ENCODE measurements around the gene SYNRG. TPM values are rescaled to one million over a fixed set of nuclear protein-coding genes. Genes with fewer than 3 reads are reported as not detected.

SYNRG gene
- total and polyA plus RNA-seq, 4 donors, result 6.5 to 20.5 (median 15.9) TPM

DNA sequence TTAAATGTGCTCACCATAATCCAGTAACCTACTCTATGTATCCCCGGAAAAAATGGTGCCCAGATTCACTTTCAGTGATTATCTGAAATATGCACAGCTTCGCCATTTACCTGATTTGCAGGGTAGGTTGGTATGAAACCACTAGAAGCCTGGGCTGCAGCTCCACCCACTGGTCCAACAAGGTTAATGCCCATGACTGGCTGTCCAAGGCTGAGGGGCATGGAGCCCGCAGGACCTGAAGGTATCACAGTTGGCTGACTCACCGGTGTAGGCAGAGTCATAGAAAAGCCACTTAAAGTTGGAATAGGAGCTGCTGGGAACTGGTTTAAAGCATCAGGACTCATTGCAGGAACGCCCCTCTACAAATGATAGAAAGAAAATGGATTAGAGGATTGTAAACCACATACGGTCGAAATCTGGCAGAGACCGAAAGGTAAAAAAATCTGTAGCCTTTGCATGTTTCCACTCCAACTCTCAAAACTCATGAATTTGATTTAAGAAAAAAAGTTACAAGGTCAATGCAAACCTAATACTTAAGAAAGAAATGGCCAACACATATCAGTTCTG lies 38.6 kb downstream of the SYNRG start (continued):
- TF ChIP-seq, protein P1, sequence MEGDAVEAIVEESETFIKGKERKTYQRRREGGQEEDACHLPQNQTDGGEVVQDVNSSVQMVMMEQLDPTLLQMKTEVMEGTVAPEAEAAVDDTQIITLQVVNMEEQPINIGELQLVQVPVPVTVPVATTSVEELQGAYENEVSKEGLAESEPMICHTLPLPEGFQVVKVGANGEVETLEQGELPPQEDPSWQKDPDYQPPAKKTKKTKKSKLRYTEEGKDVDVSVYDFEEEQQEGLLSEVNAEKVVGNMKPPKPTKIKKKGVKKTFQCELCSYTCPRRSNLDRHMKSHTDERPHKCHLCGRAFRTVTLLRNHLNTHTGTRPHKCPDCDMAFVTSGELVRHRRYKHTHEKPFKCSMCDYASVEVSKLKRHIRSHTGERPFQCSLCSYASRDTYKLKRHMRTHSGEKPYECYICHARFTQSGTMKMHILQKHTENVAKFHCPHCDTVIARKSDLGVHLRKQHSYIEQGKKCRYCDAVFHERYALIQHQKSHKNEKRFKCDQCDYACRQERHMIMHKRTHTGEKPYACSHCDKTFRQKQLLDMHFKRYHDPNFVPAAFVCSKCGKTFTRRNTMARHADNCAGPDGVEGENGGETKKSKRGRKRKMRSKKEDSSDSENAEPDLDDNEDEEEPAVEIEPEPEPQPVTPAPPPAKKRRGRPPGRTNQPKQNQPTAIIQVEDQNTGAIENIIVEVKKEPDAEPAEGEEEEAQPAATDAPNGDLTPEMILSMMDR (IDR thresholded peaks at IDR 0.05; ENCODE audit: low read depth, low read length, missing input control), result peak; percentile 33
- TF ChIP-seq RXRA (IDR thresholded peaks at IDR 0.05) (no peak), FOXA2 (IDR thresholded peaks at IDR 0.05) (no peak), RAD21 (IDR thresholded peaks at IDR 0.05) (peak; percentile 60 to 77), HNF4G (IDR thresholded peaks at IDR 0.05) (no peak)

DNA sequence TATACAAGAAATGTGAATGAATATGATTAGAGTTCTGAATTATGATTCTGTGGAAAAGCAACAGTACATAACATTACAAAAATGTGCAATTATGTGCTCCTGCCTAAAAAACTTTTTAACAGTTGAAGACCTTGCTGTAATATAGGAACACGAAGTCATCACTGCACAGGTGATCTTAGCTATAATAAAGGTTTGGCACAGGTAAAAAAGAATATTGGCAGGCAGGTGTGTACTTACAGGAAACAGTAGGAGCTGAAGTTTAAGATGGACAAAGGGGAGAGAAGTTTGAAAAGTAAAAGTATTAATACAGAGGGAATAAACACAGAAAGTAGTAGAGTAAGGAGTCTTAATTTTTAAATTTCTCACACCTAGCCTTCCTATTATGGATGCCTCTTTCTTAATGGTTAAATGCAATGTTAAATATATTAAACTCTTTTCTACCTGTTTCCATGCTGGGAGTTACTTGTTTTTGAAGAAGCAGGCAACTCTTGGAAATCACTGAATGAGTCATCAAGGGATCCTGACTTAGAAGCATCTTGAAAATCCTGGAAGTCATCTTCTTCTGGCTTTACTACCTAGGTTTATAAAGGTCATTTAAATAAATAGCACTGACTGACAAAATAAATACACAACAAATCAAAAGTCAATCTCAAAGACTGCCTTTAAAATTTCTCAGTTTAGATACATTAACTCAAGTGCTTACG lies 40.7 kb downstream of the SYNRG start:
- peaks cover 4 to 53% (median 42%) of the 10 kb centered on the region in 4 donors for H3K36me3 ChIP-seq (ENCODE audit: control insufficient read depth in 4 of 4, insufficient read depth in 3 of 4, low read depth in 1 of 4, low read length in 3 of 4)
- 91% methylated on average over 2 of the region's 2 CpGs for WGBS

DNA sequence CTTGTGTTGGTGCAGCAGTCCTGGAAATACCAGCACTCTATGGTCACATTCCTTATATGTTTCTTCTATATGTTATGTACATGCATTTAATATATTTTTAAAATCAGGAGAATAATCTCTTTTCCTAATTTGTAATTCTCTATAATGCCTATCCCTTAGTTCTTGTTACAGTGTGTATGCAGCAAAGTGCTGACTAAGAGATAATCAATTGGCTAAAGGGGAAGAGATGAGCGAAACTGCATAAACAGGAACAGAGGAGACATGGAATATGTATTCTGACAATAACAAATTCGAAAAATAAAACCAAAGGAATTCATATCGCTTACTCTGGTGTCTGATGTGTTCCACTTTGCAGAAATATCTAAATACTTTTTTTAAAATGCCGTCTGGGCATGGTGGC lies 41.7 kb downstream of the SYNRG start:
- Histone ChIP-seq H3K27ac (ENCODE audit: low read depth in 1 of 2, low read length in 2 of 2) (no peak overlapping the region), H3K4me3 (ENCODE audit: low read depth in 1 of 3, low read length in 3 of 3) (no peak overlapping the region), H3K36me3 (ENCODE audit: control insufficient read depth in 4 of 4, insufficient read depth in 3 of 4, low read depth in 1 of 4, low read length in 3 of 4) (peaks cover 4 to 52% (median 40%) of the 10 kb centered on the region in 4 donors), H3K27me3 (ENCODE audit: control insufficient read depth in 4 of 4, insufficient read depth in 4 of 4, low read length in 3 of 4) (no peaks in the 10 kb centered on the region), H3K4me1 (ENCODE audit: control insufficient read depth in 4 of 4, insufficient read depth in 4 of 4, low read length in 3 of 4) (no peaks in the 10 kb centered on the region), H3K9ac (ENCODE audit: low read depth in 1 of 2, low read length in 2 of 2) (no peak overlapping the region), H3K9me3 (ENCODE audit: control insufficient read depth in 4 of 4, low read length in 3 of 4) (no peaks in the 10 kb centered on the region)
- 90% methylated on average over 4 of the region's 4 CpGs for WGBS
- no peak for DNase-seq (ENCODE audit: low spot score)
- TF ChIP-seq, protein P2, sequence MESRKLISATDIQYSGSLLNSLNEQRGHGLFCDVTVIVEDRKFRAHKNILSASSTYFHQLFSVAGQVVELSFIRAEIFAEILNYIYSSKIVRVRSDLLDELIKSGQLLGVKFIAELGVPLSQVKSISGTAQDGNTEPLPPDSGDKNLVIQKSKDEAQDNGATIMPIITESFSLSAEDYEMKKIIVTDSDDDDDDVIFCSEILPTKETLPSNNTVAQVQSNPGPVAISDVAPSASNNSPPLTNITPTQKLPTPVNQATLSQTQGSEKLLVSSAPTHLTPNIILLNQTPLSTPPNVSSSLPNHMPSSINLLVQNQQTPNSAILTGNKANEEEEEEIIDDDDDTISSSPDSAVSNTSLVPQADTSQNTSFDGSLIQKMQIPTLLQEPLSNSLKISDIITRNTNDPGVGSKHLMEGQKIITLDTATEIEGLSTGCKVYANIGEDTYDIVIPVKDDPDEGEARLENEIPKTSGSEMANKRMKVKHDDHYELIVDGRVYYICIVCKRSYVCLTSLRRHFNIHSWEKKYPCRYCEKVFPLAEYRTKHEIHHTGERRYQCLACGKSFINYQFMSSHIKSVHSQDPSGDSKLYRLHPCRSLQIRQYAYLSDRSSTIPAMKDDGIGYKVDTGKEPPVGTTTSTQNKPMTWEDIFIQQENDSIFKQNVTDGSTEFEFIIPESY (IDR thresholded peaks at IDR 0.05), result no peak
- no peak for TF ChIP-seq RXRA (IDR thresholded peaks at IDR 0.05)
- TF ChIP-seq RAD21 (IDR thresholded peaks at IDR 0.05), result no peak
- TF ChIP-seq YY1 (IDR thresholded peaks at IDR 0.05), result no peak
- no peak for TF ChIP-seq JUND (IDR thresholded peaks at IDR 0.05)
- TF ChIP-seq, protein P3, sequence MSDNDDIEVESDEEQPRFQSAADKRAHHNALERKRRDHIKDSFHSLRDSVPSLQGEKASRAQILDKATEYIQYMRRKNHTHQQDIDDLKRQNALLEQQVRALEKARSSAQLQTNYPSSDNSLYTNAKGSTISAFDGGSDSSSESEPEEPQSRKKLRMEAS (IDR thresholded peaks at IDR 0.05), result no peak
- no peak for TF ChIP-seq HNF4G (IDR thresholded peaks at IDR 0.05)
- TF ChIP-seq FOXA1 (IDR thresholded peaks at IDR 0.05), result no peak
- no peak for TF ChIP-seq GABPA (IDR thresholded peaks at IDR 0.05 in 1 of 2, conservative IDR thresholded peaks at IDR 0.05 in 1 of 2)
- TF ChIP-seq EGR1 (IDR thresholded peaks at IDR 0.05; ENCODE audit: low read depth in 2 of 2), result no peak
- TF ChIP-seq NR2F2 (IDR thresholded peaks at IDR 0.05), result no peak
- no peak for TF ChIP-seq HNF4A (conservative IDR thresholded peaks at IDR 0.05)
- TF ChIP-seq, protein P1 (IDR thresholded peaks at IDR 0.05; ENCODE audit: low read depth, low read length, missing input control), result no peak
- TF ChIP-seq, protein P4, sequence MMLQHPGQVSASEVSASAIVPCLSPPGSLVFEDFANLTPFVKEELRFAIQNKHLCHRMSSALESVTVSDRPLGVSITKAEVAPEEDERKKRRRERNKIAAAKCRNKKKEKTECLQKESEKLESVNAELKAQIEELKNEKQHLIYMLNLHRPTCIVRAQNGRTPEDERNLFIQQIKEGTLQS (IDR thresholded peaks at IDR 0.05), result no peak
- no peak for TF ChIP-seq SP1 (IDR thresholded peaks at IDR 0.05)
- TF ChIP-seq, protein P5, sequence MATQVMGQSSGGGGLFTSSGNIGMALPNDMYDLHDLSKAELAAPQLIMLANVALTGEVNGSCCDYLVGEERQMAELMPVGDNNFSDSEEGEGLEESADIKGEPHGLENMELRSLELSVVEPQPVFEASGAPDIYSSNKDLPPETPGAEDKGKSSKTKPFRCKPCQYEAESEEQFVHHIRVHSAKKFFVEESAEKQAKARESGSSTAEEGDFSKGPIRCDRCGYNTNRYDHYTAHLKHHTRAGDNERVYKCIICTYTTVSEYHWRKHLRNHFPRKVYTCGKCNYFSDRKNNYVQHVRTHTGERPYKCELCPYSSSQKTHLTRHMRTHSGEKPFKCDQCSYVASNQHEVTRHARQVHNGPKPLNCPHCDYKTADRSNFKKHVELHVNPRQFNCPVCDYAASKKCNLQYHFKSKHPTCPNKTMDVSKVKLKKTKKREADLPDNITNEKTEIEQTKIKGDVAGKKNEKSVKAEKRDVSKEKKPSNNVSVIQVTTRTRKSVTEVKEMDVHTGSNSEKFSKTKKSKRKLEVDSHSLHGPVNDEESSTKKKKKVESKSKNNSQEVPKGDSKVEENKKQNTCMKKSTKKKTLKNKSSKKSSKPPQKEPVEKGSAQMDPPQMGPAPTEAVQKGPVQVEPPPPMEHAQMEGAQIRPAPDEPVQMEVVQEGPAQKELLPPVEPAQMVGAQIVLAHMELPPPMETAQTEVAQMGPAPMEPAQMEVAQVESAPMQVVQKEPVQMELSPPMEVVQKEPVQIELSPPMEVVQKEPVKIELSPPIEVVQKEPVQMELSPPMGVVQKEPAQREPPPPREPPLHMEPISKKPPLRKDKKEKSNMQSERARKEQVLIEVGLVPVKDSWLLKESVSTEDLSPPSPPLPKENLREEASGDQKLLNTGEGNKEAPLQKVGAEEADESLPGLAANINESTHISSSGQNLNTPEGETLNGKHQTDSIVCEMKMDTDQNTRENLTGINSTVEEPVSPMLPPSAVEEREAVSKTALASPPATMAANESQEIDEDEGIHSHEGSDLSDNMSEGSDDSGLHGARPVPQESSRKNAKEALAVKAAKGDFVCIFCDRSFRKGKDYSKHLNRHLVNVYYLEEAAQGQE (IDR thresholded peaks at IDR 0.05), result no peak

More for the DNA sequence above, 40.7 kb downstream of the SYNRG start:
- DNase-seq (ENCODE audit: low spot score), result no peak
- Histone ChIP-seq H3K27me3 (ENCODE audit: control insufficient read depth in 4 of 4, insufficient read depth in 4 of 4, low read length in 3 of 4) (no peaks in the 10 kb centered on the region), H3K9ac (ENCODE audit: low read depth in 1 of 2, low read length in 2 of 2) (no peak overlapping the region), H3K4me3 (ENCODE audit: low read depth in 1 of 3, low read length in 3 of 3) (no peak overlapping the region), H3K27ac (ENCODE audit: low read depth in 1 of 2, low read length in 2 of 2) (no peak overlapping the region), H3K4me1 (ENCODE audit: control insufficient read depth in 4 of 4, insufficient read depth in 4 of 4, low read length in 3 of 4) (no peaks in the 10 kb centered on the region), H3K9me3 (ENCODE audit: control insufficient read depth in 4 of 4, low read length in 3 of 4) (no peaks in the 10 kb centered on the region)
- no peak for TF ChIP-seq FOXA2 (IDR thresholded peaks at IDR 0.05)
- TF ChIP-seq, protein P3 (IDR thresholded peaks at IDR 0.05), result no peak
- TF ChIP-seq SP1 (IDR thresholded peaks at IDR 0.05), result no peak
- TF ChIP-seq EGR1 (IDR thresholded peaks at IDR 0.05; ENCODE audit: low read depth in 2 of 2), result no peak
- no peak for TF ChIP-seq HNF4G (IDR thresholded peaks at IDR 0.05)
- no peak for TF ChIP-seq RAD21 (IDR thresholded peaks at IDR 0.05)
- no peak for TF ChIP-seq HNF4A (conservative IDR thresholded peaks at IDR 0.05)

Data from liver (tissue), 9 donors.